Mesenchymal stem cell (in vitro differentiated cells and primary cell): ENCODE measurements around the gene HECTD2.

ENCODE experiments used
- DNase-seq: peaks from one replicate; pipeline ENCODE4 v3.0.0-alpha.2; 2013
- H2AFZ ChIP-seq: one replicate; pipeline ENCODE4 v1.6.1; 2013; ENCODE audit warnings: low read depth, mild to moderate bottlenecking, control low read depth, inconsistent platforms, low read length, moderate library complexity
- H2AK5ac ChIP-seq: 2 replicates; pipeline ENCODE4 v1.6.1; 2013; ENCODE audit warnings: low read length, moderate library complexity, mild to moderate bottlenecking, inconsistent platforms; ENCODE audit not compliant: severe bottlenecking
- H2BK120ac ChIP-seq: one replicate; pipeline ENCODE4 v1.6.1; 2013; ENCODE audit warnings: low read depth, mild to moderate bottlenecking, inconsistent platforms, low read length, moderate library complexity
- H2BK12ac ChIP-seq, 2 experiments: one replicate each; pipeline ENCODE4 v1.6.1; 2013; ENCODE audit warnings: inconsistent platforms in 2 of 2, low read length in 2 of 2, mild to moderate bottlenecking in 2 of 2, moderate library complexity in 2 of 2, control low read depth in 1 of 2
- H2BK15ac ChIP-seq: one replicate; pipeline ENCODE4 v1.6.1; 2013; ENCODE audit warnings: mild to moderate bottlenecking, low read depth, inconsistent platforms; ENCODE audit not compliant: poor library complexity, severe bottlenecking
- H2BK5ac ChIP-seq: 2 replicates; pipeline ENCODE4 v1.6.1; 2013; ENCODE audit warnings: low read depth, mild to moderate bottlenecking, low read length, control low read depth, inconsistent platforms; ENCODE audit not compliant: poor library complexity, severe bottlenecking
- H3K14ac ChIP-seq, 2 experiments: one replicate each; pipeline ENCODE4 v1.6.1; 2013; ENCODE audit warnings: inconsistent platforms in 2 of 2, low read length in 2 of 2, control low read depth in 1 of 2, mild to moderate bottlenecking in 1 of 2, moderate library complexity in 1 of 2
- H3K18ac ChIP-seq, 2 experiments: one replicate each; pipeline ENCODE4 v1.6.1; 2013; ENCODE audit warnings: inconsistent platforms in 2 of 2, low read length in 2 of 2, control low read depth in 1 of 2, low read depth in 1 of 2, mild to moderate bottlenecking in 1 of 2
- H3K23ac ChIP-seq, 2 experiments: one replicate each; pipeline ENCODE4 v1.6.1; 2013; ENCODE audit warnings: inconsistent platforms in 2 of 2, low read length in 2 of 2, mild to moderate bottlenecking in 2 of 2, moderate library complexity in 2 of 2, control low read depth in 1 of 2
- H3K27ac ChIP-seq: 2 replicates; pipeline ENCODE4 v1.5.1; 2013; ENCODE audit warnings: mild to moderate bottlenecking, moderate library complexity, low read length, control low read depth, inconsistent platforms; ENCODE audit not compliant: poor library complexity, severe bottlenecking
- H3K27me3 ChIP-seq, 2 experiments: 2 replicates each; pipeline versions ENCODE4 v1.6.1 to v1.7.0; 2013; ENCODE audit warnings: low read length in 2 of 2, mild to moderate bottlenecking in 2 of 2, moderate library complexity in 2 of 2, control low read depth in 1 of 2, inconsistent platforms in 1 of 2; ENCODE audit not compliant: control insufficient read depth in 1 of 2, insufficient read depth in 1 of 2
- H3K36me3 ChIP-seq, 2 experiments: 2 replicates each; pipeline versions ENCODE4 v1.6.1 to v1.7.0; 2013; ENCODE audit warnings: low read length in 2 of 2, control low read depth in 1 of 2, inconsistent platforms in 1 of 2, low read depth in 1 of 2, mild to moderate bottlenecking in 1 of 2; ENCODE audit not compliant: insufficient read depth in 2 of 2, control insufficient read depth in 1 of 2
- H3K4ac ChIP-seq, 2 experiments: one replicate each; pipeline ENCODE4 v1.6.1; 2013; ENCODE audit warnings: inconsistent platforms in 2 of 2, low read length in 2 of 2, mild to moderate bottlenecking in 2 of 2, moderate library complexity in 2 of 2, control low read depth in 1 of 2, low read depth in 1 of 2
- H3K4me1 ChIP-seq: 2 replicates; pipeline ENCODE4 v1.6.1; 2013; ENCODE audit warnings: low read depth, low read length, control low read depth; ENCODE audit not compliant: control insufficient read depth, insufficient read depth
- H3K4me2 ChIP-seq: 2 replicates; pipeline ENCODE4 v1.6.1; 2013; ENCODE audit warnings: low read length, mild to moderate bottlenecking, inconsistent platforms; ENCODE audit not compliant: poor library complexity, severe bottlenecking
- H3K4me3 ChIP-seq, 2 experiments: 2 replicates each; pipeline versions ENCODE4 v1.5.1 to v1.7.0; 2013; ENCODE audit warnings: low read length in 2 of 2, mild to moderate bottlenecking in 2 of 2, control low read depth in 1 of 2, low read depth in 1 of 2; ENCODE audit not compliant: insufficient read depth in 1 of 2
- H3K79me1 ChIP-seq: replicated peaks from 2 replicates; pipeline ENCODE4 v1.6.1; 2013; ENCODE audit warnings: mild to moderate bottlenecking, control low read depth, low read length, inconsistent platforms; ENCODE audit not compliant: poor library complexity, severe bottlenecking
- H3K9ac ChIP-seq: 2 replicates; pipeline ENCODE4 v1.7.0; 2013; ENCODE audit warnings: mild to moderate bottlenecking, low read length, moderate library complexity
- H3K9me3 ChIP-seq: 2 replicates; pipeline ENCODE4 v1.7.0; 2013; ENCODE audit warnings: mild to moderate bottlenecking, low read length; ENCODE audit not compliant: control insufficient read depth
- H4K8ac ChIP-seq: one replicate; pipeline ENCODE4 v1.6.1; 2013; ENCODE audit warnings: inconsistent platforms, mild to moderate bottlenecking, low read length, moderate library complexity
- H4K91ac ChIP-seq: one replicate; pipeline ENCODE4 v1.6.1; 2013; ENCODE audit warnings: mild to moderate bottlenecking, low read length, inconsistent platforms
- WGBS: methylation state at CpG from one replicate; pipeline ENCODE4 v1.1.7; 2013; ENCODE audit warnings: mixed read lengths; 5-methylcytosine and 5-hydroxymethylcytosine counted together

The HECTD2 gene

GRCh38 chr10:91551856-91552255 is 141.7 kb downstream of the HECTD2 start:
- no peak overlapping the region for H2AK5ac ChIP-seq
- no peak overlapping the region for H3K18ac ChIP-seq
- no peak overlapping the region for H2BK120ac ChIP-seq
- H3K36me3 ChIP-seq, result no peaks in the 10 kb centered on the region
- H3K9me3 ChIP-seq, result no peaks in the 10 kb centered on the region
- H3K4me1 ChIP-seq, result no peaks in the 10 kb centered on the region
- 68% methylated on average over 8 of the region's 8 CpGs for WGBS
- H2BK12ac ChIP-seq, result peak overlapping the region in 1 of 2 experiments; percentile 64
- no peak overlapping the region for H2BK5ac ChIP-seq
- H3K14ac ChIP-seq, result no peak overlapping the region
- peak overlapping the region; percentile 10 for H4K8ac ChIP-seq
- H3K27me3 ChIP-seq, result no peaks in the 10 kb centered on the region
- no peak overlapping the region for H3K4me3 ChIP-seq
- H3K79me1 ChIP-seq, result no peaks in the 10 kb centered on the region
- H3K27ac ChIP-seq, result no peak overlapping the region
- no peak overlapping the region for H3K9ac ChIP-seq
- peak; percentile 69 for DNase-seq
- H4K91ac ChIP-seq, result no peak overlapping the region
- H2BK15ac ChIP-seq, result no peak overlapping the region
- H3K4me2 ChIP-seq, result no peak overlapping the region
- H3K23ac ChIP-seq, result no peak overlapping the region
- H3K4ac ChIP-seq, result no peak overlapping the region
- no peak overlapping the region for H2AFZ ChIP-seq

GRCh38 chr10:91552274-91553095 is 142.3 kb downstream of the HECTD2 start:
- no peak overlapping the region for H2AFZ ChIP-seq
- H3K79me1 ChIP-seq, result no peaks in the 10 kb centered on the region
- H3K14ac ChIP-seq, result no peak overlapping the region
- no peaks in the 10 kb centered on the region for H3K4me1 ChIP-seq
- H3K4ac ChIP-seq, result peak overlapping the region in 1 of 2 experiments; percentile 16
- H3K23ac ChIP-seq, result no peak overlapping the region
- H3K27me3 ChIP-seq, result no peaks in the 10 kb centered on the region
- peak overlapping the region; percentile 10 for H4K8ac ChIP-seq
- H2AK5ac ChIP-seq, result peak overlapping the region; percentile 39
- no peak overlapping the region for H2BK15ac ChIP-seq
- H2BK5ac ChIP-seq, result no peak overlapping the region
- H2BK120ac ChIP-seq, result no peak overlapping the region
- no peaks in the 10 kb centered on the region for H3K36me3 ChIP-seq
- H3K27ac ChIP-seq, result no peak overlapping the region
- DNase-seq, result no peak
- H3K4me3 ChIP-seq, result no peak overlapping the region
- H2BK12ac ChIP-seq, result peak overlapping the region; percentile 49 to 64
- H3K4me2 ChIP-seq, result no peak overlapping the region
- WGBS, result 94% methylated on average over 11 of the region's 11 CpGs
- no peak overlapping the region for H3K9ac ChIP-seq
- H3K18ac ChIP-seq, result no peak overlapping the region
- no peak overlapping the region for H4K91ac ChIP-seq
- no peaks in the 10 kb centered on the region for H3K9me3 ChIP-seq

GRCh38 chr10:91555455-91555854 is 145.3 kb downstream of the HECTD2 start:
- no peaks in the 10 kb centered on the region for H3K9me3 ChIP-seq
- no peak overlapping the region for H3K23ac ChIP-seq
- peak overlapping the region; percentile 73 for H4K91ac ChIP-seq
- H2BK15ac ChIP-seq, result peak overlapping the region; percentile 54
- no peak overlapping the region for H3K27ac ChIP-seq
- no peaks in the 10 kb centered on the region for H3K27me3 ChIP-seq
- peak overlapping the region in 1 of 2 experiments; percentile 59 for H2BK12ac ChIP-seq
- no peak overlapping the region for H2BK5ac ChIP-seq
- no peaks in the 10 kb centered on the region for H3K4me1 ChIP-seq
- no peak for DNase-seq
- no peak overlapping the region for H3K14ac ChIP-seq
- no peak overlapping the region for H3K4me2 ChIP-seq
- peak overlapping the region; percentile 59 for H4K8ac ChIP-seq
- no peaks in the 10 kb centered on the region for H3K36me3 ChIP-seq
- H3K79me1 ChIP-seq, result no peaks in the 10 kb centered on the region
- H2AK5ac ChIP-seq, result no peak overlapping the region
- no peak overlapping the region for H2BK120ac ChIP-seq
- no peak overlapping the region for H3K9ac ChIP-seq
- no peak overlapping the region for H2AFZ ChIP-seq
- H3K4me3 ChIP-seq, result no peak overlapping the region
- no peak overlapping the region for H3K4ac ChIP-seq
- peak overlapping the region; percentile 13 to 69 for H3K18ac ChIP-seq

- no peak overlapping the region for H2AFZ ChIP-seq
- no peak overlapping the region for H3K18ac ChIP-seq
- no peak overlapping the region for H2BK12ac ChIP-seq
- H2AK5ac ChIP-seq, result no peak overlapping the region
- no peak overlapping the region for H2BK15ac ChIP-seq
- H3K4me3 ChIP-seq, result no peak overlapping the region
- no peaks in the 10 kb centered on the region for H3K36me3 ChIP-seq
- H3K4ac ChIP-seq, result no peak overlapping the region
- H3K14ac ChIP-seq, result no peak overlapping the region
- H3K27ac ChIP-seq, result no peak overlapping the region
- no peak for DNase-seq
- no peak overlapping the region for H4K91ac ChIP-seq
- no peak overlapping the region for H3K23ac ChIP-seq
- H3K79me1 ChIP-seq, result no peaks in the 10 kb centered on the region
- H4K8ac ChIP-seq, result no peak overlapping the region
- no peaks in the 10 kb centered on the region for H3K27me3 ChIP-seq
- 97% methylated on average over 10 of the region's 12 CpGs for WGBS
- no peaks in the 10 kb centered on the region for H3K9me3 ChIP-seq
- peak overlapping the region; percentile 2 for H3K9ac ChIP-seq
- H2BK120ac ChIP-seq, result no peak overlapping the region
- H2BK5ac ChIP-seq, result no peak overlapping the region
- H3K4me1 ChIP-seq, result peaks cover 4% of the 10 kb centered on the region
- H3K4me2 ChIP-seq, result no peak overlapping the region
These were observed 146.8 kb downstream of the HECTD2 start for GRCh38 chr10:91556691-91557566.
